Calu3 (cell line): Measurements from ENCODE around the gene MYH6. TPM values are rescaled to one million over a fixed set of nuclear protein-coding genes. Genes with fewer than 3 reads are reported as not detected.
A peak's percentile ranks its signal among the peaks of the same experiment; 100 is the strongest.

Experiments
- BruUV-seq: library from RNA; stranded (reverse); fragments of 400-500 nt; replicated peaks from 2 replicates; lab custom pipeline; 2021; lab: Mats Ljungman, UMichigan
- CTCF ChIA-PET: fragments of 300-600 bp; sonication (Branson Sonifier 250); formaldehyde crosslinking; loops from one replicate; lab custom pipeline; 2022; ENCODE audit warnings: antibody characterized with exemption; lab: Charles Lee
- DNase-seq: peaks from one replicate; pipeline ENCODE4 v3.0.0; 2022
- H3K27ac Mint-ChIP-seq: one replicate; pipeline ENCODE4 v1.8.0; 2022; ENCODE audit warnings: mixed read lengths; ENCODE audit not compliant: unreplicated experiment
- H3K27me3 Mint-ChIP-seq: one replicate; pipeline ENCODE4 v1.8.0; 2022; ENCODE audit warnings: mixed read lengths; ENCODE audit not compliant: unreplicated experiment
- H3K36me3 Mint-ChIP-seq: one replicate; pipeline ENCODE4 v1.8.0; 2022; ENCODE audit warnings: mild to moderate bottlenecking, moderate library complexity, mixed read lengths; ENCODE audit not compliant: insufficient read depth, unreplicated experiment
- H3K4me1 Mint-ChIP-seq: one replicate; pipeline ENCODE4 v1.8.0; 2022; ENCODE audit warnings: mild to moderate bottlenecking, low read depth, mixed read lengths; ENCODE audit not compliant: unreplicated experiment
- H3K4me3 Mint-ChIP-seq: one replicate; pipeline ENCODE4 v1.8.0; 2022; ENCODE audit warnings: mild to moderate bottlenecking, low read depth, moderate library complexity, mixed read lengths; ENCODE audit not compliant: unreplicated experiment
- H3K9me3 Mint-ChIP-seq: one replicate; pipeline ENCODE4 v1.8.0; 2022; ENCODE audit warnings: low read depth, mixed read lengths; ENCODE audit not compliant: unreplicated experiment
- intact Hi-C: fragments of 100-400 bp; cut with micrococcal nuclease; formaldehyde crosslinking; loops from one replicate; pipeline ENCODE4 v1.10.0; 2022; ENCODE audit not compliant: unreplicated experiment
- total RNA-seq: library from RNA; stranded (reverse); gene quantifications from 2 replicates; pipeline ENCODE4 v1.2.3, GENCODE V29; 2022
- TF ChIP-seq, protein P1 (sequence below): fragments of 200-600 bp; IDR thresholded peaks from one replicate; pipeline ENCODE4 v1.8.0; 2022; ENCODE audit warnings: antibody characterized with exemption; ENCODE audit not compliant: unreplicated experiment

Gene MYH6
- total RNA-seq, 1 experiment from 2014 or later: not detected

- no peaks in the 10 kb centered on the region for H3K36me3 Mint-ChIP-seq
- TF ChIP-seq, protein P1, sequence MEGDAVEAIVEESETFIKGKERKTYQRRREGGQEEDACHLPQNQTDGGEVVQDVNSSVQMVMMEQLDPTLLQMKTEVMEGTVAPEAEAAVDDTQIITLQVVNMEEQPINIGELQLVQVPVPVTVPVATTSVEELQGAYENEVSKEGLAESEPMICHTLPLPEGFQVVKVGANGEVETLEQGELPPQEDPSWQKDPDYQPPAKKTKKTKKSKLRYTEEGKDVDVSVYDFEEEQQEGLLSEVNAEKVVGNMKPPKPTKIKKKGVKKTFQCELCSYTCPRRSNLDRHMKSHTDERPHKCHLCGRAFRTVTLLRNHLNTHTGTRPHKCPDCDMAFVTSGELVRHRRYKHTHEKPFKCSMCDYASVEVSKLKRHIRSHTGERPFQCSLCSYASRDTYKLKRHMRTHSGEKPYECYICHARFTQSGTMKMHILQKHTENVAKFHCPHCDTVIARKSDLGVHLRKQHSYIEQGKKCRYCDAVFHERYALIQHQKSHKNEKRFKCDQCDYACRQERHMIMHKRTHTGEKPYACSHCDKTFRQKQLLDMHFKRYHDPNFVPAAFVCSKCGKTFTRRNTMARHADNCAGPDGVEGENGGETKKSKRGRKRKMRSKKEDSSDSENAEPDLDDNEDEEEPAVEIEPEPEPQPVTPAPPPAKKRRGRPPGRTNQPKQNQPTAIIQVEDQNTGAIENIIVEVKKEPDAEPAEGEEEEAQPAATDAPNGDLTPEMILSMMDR: no peak
- no peak for DNase-seq
- intact Hi-C loops: no loop called here
- BruUV-seq: no TSS peak
- H3K27ac Mint-ChIP-seq: no peak overlapping the region
- CTCF ChIA-PET: no interaction called here
- H3K27me3 Mint-ChIP-seq: peaks cover 82% of the 10 kb centered on the region
- H3K4me3 Mint-ChIP-seq: no peak overlapping the region
- H3K4me1 Mint-ChIP-seq: no peaks in the 10 kb centered on the region
- H3K9me3 Mint-ChIP-seq: peaks cover 3% of the 10 kb centered on the region
Observed at GRCh38 chr14:23354990-23355389, 53.1 kb downstream of the MYH6 start.

DNA sequence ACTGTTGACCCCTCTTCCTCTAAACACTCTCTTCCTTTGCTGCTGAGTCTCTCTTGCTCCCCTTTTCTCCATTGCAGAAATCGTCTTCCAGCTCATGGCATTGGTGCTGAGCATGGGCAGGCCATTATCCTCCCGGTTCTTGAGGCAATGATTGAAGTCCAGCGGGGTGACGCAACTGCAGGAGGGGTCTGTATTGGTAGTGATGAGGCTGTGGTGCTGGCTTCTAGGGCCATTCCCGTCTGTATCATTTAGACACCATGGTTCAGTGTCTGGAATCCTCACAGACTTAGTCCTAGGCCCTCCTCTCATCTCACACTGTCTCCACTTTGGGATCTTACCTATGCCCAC lies 54.7 kb downstream of the MYH6 start:
- H3K27ac Mint-ChIP-seq: no peak overlapping the region
- TF ChIP-seq, protein P1: no peak
- DNase-seq: no peak
- CTCF ChIA-PET: no interaction called here
- intact Hi-C loops: no loop called here
- no peak overlapping the region for H3K4me3 Mint-ChIP-seq
- no peaks in the 10 kb centered on the region for H3K4me1 Mint-ChIP-seq
- H3K27me3 Mint-ChIP-seq: peaks cover 85% of the 10 kb centered on the region
- BruUV-seq: no TSS peak
- H3K36me3 Mint-ChIP-seq: no peaks in the 10 kb centered on the region
- peaks cover 3% of the 10 kb centered on the region for H3K9me3 Mint-ChIP-seq

GRCh38 chr14:23352506-23353432 lies 55.3 kb downstream of the MYH6 start, which contains the start of gene SLC22A17:
Gene SLC22A17 (minus strand): TSS chr14:23352887.
- CTCF ChIA-PET: no interaction called here
- TF ChIP-seq, protein P1: no peak
- H3K4me1 Mint-ChIP-seq: no peaks in the 10 kb centered on the region
- peaks cover 86% of the 10 kb centered on the region for H3K27me3 Mint-ChIP-seq
- no TSS peak for BruUV-seq
- H3K9me3 Mint-ChIP-seq: peaks cover 3% of the 10 kb centered on the region
- H3K4me3 Mint-ChIP-seq: no peak within 1 kb of the TSS
- peak; percentile 11 for DNase-seq
- intact Hi-C loops: no loop called here
- no peaks in the 10 kb centered on the region for H3K36me3 Mint-ChIP-seq
- no peak within 1 kb of the TSS for H3K27ac Mint-ChIP-seq

GRCh38 chr14:23351681-23352505 lies 56.2 kb downstream of the MYH6 start:
- Mint-ChIP-seq H3K27ac (no peak overlapping the region), H3K36me3 (no peaks in the 10 kb centered on the region), H3K4me1 (no peaks in the 10 kb centered on the region), H3K27me3 (peaks cover 95% of the 10 kb centered on the region), H3K4me3 (no peak overlapping the region), H3K9me3 (peaks cover 3% of the 10 kb centered on the region)
- intact Hi-C loops: no loop called here
- CTCF ChIA-PET: no interaction called here
- TF ChIP-seq, protein P1: no peak
- DNase-seq: no peak
- BruUV-seq: no TSS peak
